GM10847 (cell line): ENCODE data around the gene RGS18.

Experiments
- POLR2A ChIP-seq: IDR thresholded peaks from 2 replicates; pipeline ENCODE4 v1.6.1; 2011; ENCODE audit not compliant: insufficient read length; ENCODE audit errors: extremely low read depth

The RGS18 gene

DNA sequence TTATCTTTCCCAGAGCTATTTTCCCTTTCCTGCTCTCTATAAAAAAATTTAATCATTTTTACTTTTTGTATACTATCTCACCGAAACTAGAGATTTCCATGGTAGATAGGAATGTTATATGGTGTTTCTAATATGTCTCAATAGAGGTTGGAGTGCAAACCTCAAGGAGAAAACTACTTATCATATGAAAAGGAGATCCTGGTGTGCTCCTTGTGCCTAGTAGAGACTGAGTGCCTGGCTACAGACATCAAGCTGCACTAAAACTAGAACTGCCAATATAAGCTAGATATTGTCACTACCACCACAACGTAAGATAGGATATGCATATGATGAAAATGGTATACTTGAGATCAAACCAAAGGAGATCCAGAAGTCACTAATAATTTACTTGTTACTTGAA is 67.0 kb downstream of the RGS18 start:
- no peak for TF ChIP-seq POLR2A

DNA sequence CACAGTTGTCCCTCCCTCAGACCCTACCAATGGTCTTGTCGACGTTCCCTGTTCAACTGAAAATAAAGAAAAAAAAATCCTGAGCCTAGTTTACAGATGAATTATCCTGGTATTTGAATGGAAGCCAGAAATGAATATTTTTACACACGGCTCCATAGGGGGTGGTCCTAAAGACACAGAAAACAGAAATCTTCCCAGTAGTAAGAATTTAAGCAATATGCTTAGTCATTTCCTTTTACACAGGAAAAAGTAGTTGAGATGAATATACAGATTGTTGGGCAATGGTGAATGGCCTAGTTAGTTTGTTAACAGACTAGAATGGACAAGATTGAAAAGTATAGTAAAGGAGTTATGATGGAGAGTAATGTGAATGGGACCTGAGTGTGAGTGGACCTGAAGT is 67.4 kb downstream of the RGS18 start:
- no peak for TF ChIP-seq POLR2A

DNA sequence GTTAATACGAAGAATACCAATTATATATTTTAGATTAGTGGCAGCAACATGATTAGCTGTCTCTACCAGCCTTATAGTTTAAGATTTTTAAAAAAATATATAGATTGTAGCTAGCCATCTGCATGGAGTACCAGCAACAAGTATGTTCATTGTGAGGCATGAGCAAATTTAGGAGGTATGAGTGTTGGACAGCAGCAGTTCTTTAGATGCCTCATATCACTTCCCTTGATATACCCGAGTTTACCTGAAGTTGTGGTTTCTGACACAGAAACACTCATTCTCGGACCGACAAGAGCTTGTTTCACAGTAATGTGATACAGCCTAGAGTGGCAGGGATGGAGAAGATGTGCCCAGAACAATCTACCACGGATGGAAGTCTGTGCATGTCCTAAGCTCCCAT is 69.1 kb downstream of the RGS18 start:
- no peak for TF ChIP-seq POLR2A

DNA sequence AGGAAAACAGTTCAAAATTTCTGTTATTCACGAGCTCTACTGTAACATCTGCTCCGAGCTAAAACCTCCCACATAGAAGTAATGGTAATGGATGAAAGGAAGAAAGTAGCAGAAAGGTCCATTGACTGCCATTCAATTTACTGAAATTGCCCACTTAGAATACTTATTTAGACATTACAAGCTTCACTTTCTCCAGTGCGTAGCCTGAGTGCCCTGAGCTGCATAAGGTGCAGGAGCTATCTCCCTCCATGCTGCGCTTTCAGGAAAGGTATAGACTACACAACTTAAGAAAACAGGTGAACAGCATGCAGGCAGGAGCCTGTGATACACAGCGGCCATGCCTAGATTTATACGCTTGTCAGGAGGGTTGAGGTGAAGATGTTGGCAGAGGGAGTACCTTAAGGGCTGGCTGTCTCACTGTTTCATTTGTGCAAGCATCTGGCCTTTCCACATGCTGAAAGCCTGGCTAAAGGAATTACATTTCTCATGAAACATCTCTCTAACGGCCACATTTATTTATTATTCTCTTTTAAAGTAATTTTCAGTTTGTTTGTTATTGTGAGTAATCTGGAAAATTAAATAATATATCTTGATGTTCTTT is 74.7 kb downstream of the RGS18 start:
- TF ChIP-seq POLR2A = no peak

DNA sequence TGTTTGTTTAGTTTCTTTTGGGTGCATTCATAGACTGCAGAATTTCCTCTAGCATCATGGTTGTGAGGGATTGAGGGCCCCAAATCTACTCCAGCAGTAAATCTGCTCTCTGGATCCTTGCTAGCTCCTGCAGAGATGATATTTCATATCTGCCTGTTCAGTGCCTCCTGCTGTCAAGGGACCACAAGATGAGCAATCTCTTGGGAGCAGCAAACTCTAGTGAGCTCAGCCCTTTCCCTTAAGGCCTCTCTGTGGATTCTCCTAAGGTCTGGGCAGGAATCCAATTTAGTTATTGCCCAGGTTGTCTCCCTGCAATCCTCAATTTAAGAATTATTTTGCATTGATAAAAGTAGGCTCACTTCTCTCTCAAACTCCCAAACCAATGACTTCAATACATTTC is 76.9 kb downstream of the RGS18 start:
- no peak for TF ChIP-seq POLR2A
